SU-DHL-6 (cell line): ENCODE measurements around the gene NFATC3.

Experiments
- H2AFZ ChIP-seq: fragments of 200-600 bp; sonication (generic); 2 replicates; pipeline ENCODE4 v1.6.1; 2014; ENCODE audit warnings: low read depth, mild to moderate bottlenecking, moderate library complexity, mixed read lengths, antibody characterized with exemption, low read length; ENCODE audit not compliant: severe bottlenecking
- H3F3A ChIP-seq: fragments of 200-600 bp; shearing (Covaris generic); 2 replicates; pipeline ENCODE4 v1.6.0; 2016; ENCODE audit warnings: antibody characterized with exemption, mild to moderate bottlenecking; ENCODE audit not compliant: insufficient read depth
- H3K27ac ChIP-seq: fragments of 200-600 bp; sonication (generic); 2 replicates; pipeline ENCODE4 v1.5.1; 2016; ENCODE audit warnings: low read depth, mild to moderate bottlenecking, low read length, moderate library complexity, mixed read lengths
- H3K27me3 ChIP-seq: fragments of 200-600 bp; sonication (generic), shearing (Covaris generic); 2 replicates; pipeline ENCODE4 v1.6.0; 2014; ENCODE audit warnings: mild to moderate bottlenecking, low read length
- H3K36me3 ChIP-seq: fragments of 200-600 bp; sonication (generic); 2 replicates; pipeline ENCODE4 v1.6.1; 2014; ENCODE audit warnings: mild to moderate bottlenecking, low read length, mixed read lengths
- H3K4me2 ChIP-seq: fragments of 300-600, 200-600 bp; shearing (Covaris generic), sonication (generic); 2 replicates; pipeline ENCODE4 v1.6.0; 2014; ENCODE audit warnings: low read length, low read depth, mild to moderate bottlenecking; ENCODE audit not compliant: poor library complexity, severe bottlenecking
- H3K4me3 ChIP-seq: fragments of 200-600 bp; sonication (generic); 2 replicates; pipeline ENCODE4 v1.5.1; 2014; ENCODE audit warnings: antibody characterized with exemption, low read length, mild to moderate bottlenecking, mixed read lengths; ENCODE audit not compliant: insufficient read depth, poor library complexity, severe bottlenecking
- H3K79me2 ChIP-seq: fragments of 200-600 bp; sonication (generic); 2 replicates; pipeline ENCODE4 v1.6.1; 2014; ENCODE audit warnings: mild to moderate bottlenecking, low read length, moderate library complexity; ENCODE audit not compliant: insufficient read depth
- H3K9ac ChIP-seq: fragments of 200-600 bp; sonication (generic); 2 replicates; pipeline ENCODE4 v1.7.0; 2014; ENCODE audit warnings: mild to moderate bottlenecking, low read length
- H3K9me2 ChIP-seq: fragments of 200-600 bp; sonication (generic); replicated peaks from 2 replicates; pipeline ENCODE4 v1.6.1; 2014; ENCODE audit warnings: low read length; ENCODE audit not compliant: insufficient read depth
- H3K9me3 ChIP-seq: fragments of 200-600 bp; sonication (generic); 2 replicates; pipeline ENCODE4 v1.6.1; 2014; ENCODE audit warnings: low read length, mixed read lengths; ENCODE audit not compliant: insufficient read depth
- H4K20me1 ChIP-seq: fragments of 200-600 bp; sonication (generic); 2 replicates; pipeline ENCODE4 v1.6.1; 2014; ENCODE audit warnings: low read depth, mild to moderate bottlenecking, antibody characterized with exemption, low read length, moderate library complexity, mixed read lengths
- CTCF ChIP-seq: fragments of 200-600 bp; sonication (generic); IDR thresholded peaks from one replicate; pipeline ENCODE4 v1.5.1; 2017; ENCODE audit warnings: antibody characterized with exemption, mild to moderate bottlenecking, low read length, moderate library complexity; ENCODE audit not compliant: insufficient read depth, poor library complexity, severe bottlenecking
- EZH2phosphoT487 ChIP-seq: fragments of 200-600 bp; sonication (generic), shearing (Covaris generic); conservative IDR thresholded peaks from 2 replicates; pipeline ENCODE4 v1.6.1; 2018; ENCODE audit warnings: mild to moderate bottlenecking, antibody characterized with exemption, low read length, moderate library complexity, mixed read lengths

Gene NFATC3

GRCh38 chr16:68136515-68136914 is 51.3 kb downstream of the NFATC3 start:
- Histone ChIP-seq H3K9me3 (no peaks in the 10 kb centered on the region), H3K27ac (no peak overlapping the region), H3F3A (no peaks in the 10 kb centered on the region), H3K36me3 (no peaks in the 10 kb centered on the region; the same call in 1 of the 2 replicates), H3K27me3 (no peaks in the 10 kb centered on the region), H4K20me1 (no peaks in the 10 kb centered on the region), H3K79me2 (peaks cover 48% of the 10 kb centered on the region), H3K9ac (no peak overlapping the region), H3K9me2 (no peaks in the 10 kb centered on the region), H3K4me3 (no peak overlapping the region), H3K4me2 (no peak overlapping the region), H2AFZ (no peak overlapping the region)
- no peak for TF ChIP-seq EZH2phosphoT487
- no peak for TF ChIP-seq CTCF

- H2AFZ ChIP-seq, result no peak overlapping the region
- TF ChIP-seq CTCF, result no peak
- TF ChIP-seq EZH2phosphoT487, result no peak
- no peak overlapping the region for H3K9ac ChIP-seq
- no peaks in the 10 kb centered on the region for H3K36me3 ChIP-seq
- no peak overlapping the region for H3K4me2 ChIP-seq
- 0 out of 2 replicates have a peak, but pooled peaks cover 5% of the 10 kb centered on the region for H3F3A ChIP-seq
- H3K4me3 ChIP-seq, result no peak overlapping the region
- H4K20me1 ChIP-seq, result no peaks in the 10 kb centered on the region
- peaks cover 25% of the 10 kb centered on the region; the same call in 1 of the 2 replicates for H3K79me2 ChIP-seq
- H3K9me3 ChIP-seq, result no peaks in the 10 kb centered on the region
- no peaks in the 10 kb centered on the region for H3K9me2 ChIP-seq
- no peaks in the 10 kb centered on the region for H3K27me3 ChIP-seq
- H3K27ac ChIP-seq, result no peak overlapping the region
Measured at GRCh38 chr16:68144008-68144407, 58.8 kb downstream of the NFATC3 start.

- Histone ChIP-seq H3F3A (0 out of 2 replicates have a peak, but pooled peaks cover 5% of the 10 kb centered on the region), H3K36me3 (no peaks in the 10 kb centered on the region), H3K27ac (no peak overlapping the region), H4K20me1 (no peaks in the 10 kb centered on the region), H3K9me3 (no peaks in the 10 kb centered on the region), H3K9ac (no peak overlapping the region), H3K27me3 (no peaks in the 10 kb centered on the region), H3K4me2 (no peak overlapping the region), H3K9me2 (no peaks in the 10 kb centered on the region), H3K79me2 (peaks cover 11% of the 10 kb centered on the region; the same call in 1 of the 2 replicates), H3K4me3 (no peak overlapping the region), H2AFZ (no peak overlapping the region)
- no peak for TF ChIP-seq EZH2phosphoT487
- no peak for TF ChIP-seq CTCF
Measured at GRCh38 chr16:68146585-68146984, 61.4 kb downstream of the NFATC3 start.
